Breast epithelium (tissue), 3 donors: ENCODE results near the gene ANGPTL2.

ENCODE experiments used
- POLR2A ChIP-seq: fragments of 450-650 bp; IDR thresholded peaks from one replicate; pipeline ENCODE4 v1.6.1; 2016; ENCODE audit warnings: antibody characterized with exemption, mild to moderate bottlenecking, moderate library complexity
- POLR2AphosphoS5 ChIP-seq, 3 donors: sonication (generic); formaldehyde crosslinking; IDR thresholded peaks; one replicate each; pipeline ENCODE4 v1.6.1; 2017; ENCODE audit warnings: antibody characterized with exemption in 3 of 3
- TF ChIP-seq, protein P1 (sequence below), 3 donors: fragments of 450-650 bp; IDR thresholded peaks; one replicate each; pipeline ENCODE4 v1.5.1; 2016 to 2017; ENCODE audit warnings: antibody characterized with exemption in 3 of 3, mild to moderate bottlenecking in 3 of 3, moderate library complexity in 3 of 3

- no peak for TF ChIP-seq POLR2A
- TF ChIP-seq, protein P1, sequence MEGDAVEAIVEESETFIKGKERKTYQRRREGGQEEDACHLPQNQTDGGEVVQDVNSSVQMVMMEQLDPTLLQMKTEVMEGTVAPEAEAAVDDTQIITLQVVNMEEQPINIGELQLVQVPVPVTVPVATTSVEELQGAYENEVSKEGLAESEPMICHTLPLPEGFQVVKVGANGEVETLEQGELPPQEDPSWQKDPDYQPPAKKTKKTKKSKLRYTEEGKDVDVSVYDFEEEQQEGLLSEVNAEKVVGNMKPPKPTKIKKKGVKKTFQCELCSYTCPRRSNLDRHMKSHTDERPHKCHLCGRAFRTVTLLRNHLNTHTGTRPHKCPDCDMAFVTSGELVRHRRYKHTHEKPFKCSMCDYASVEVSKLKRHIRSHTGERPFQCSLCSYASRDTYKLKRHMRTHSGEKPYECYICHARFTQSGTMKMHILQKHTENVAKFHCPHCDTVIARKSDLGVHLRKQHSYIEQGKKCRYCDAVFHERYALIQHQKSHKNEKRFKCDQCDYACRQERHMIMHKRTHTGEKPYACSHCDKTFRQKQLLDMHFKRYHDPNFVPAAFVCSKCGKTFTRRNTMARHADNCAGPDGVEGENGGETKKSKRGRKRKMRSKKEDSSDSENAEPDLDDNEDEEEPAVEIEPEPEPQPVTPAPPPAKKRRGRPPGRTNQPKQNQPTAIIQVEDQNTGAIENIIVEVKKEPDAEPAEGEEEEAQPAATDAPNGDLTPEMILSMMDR (IDR thresholded peaks at IDR 0.05) = no peak
- no peak for TF ChIP-seq POLR2AphosphoS5 (IDR thresholded peaks at IDR 0.05)
Measured at GRCh38 chr9:127086771-127087170, 35.7 kb downstream of the ANGPTL2 start.
